A549 (cell line): ENCODE results near the gene CCDC146.
"Not testable (repeated sequence)": the region's sequence is repeated elsewhere in the genome, so short reads cannot be mapped to it uniquely, and the experiment has no call there.

Experiments
- CTCF ChIP-seq: fragments of >200 bp; sonication (Bioruptor Twin); formaldehyde crosslinking; IDR thresholded peaks from 3 replicates; pipeline ENCODE4 v1.5.1; 2016
- EHMT2 ChIP-seq: fragments of 200-600 bp; sonication (generic); IDR thresholded peaks from 2 replicates; pipeline ENCODE4 v1.6.1; 2016; ENCODE audit warnings: antibody characterized with exemption, low read depth, mild to moderate bottlenecking, moderate library complexity
- EP300 ChIP-seq, 2 experiments: fragments of >200 bp; sonication (Bioruptor Twin); formaldehyde crosslinking; IDR thresholded peaks; 2 replicates in 1 of 2; 3 replicates in 1 of 2; pipeline ENCODE4 v1.6.1; 2016 to 2017
- KDM1A ChIP-seq: fragments of 200-600 bp; sonication (generic); IDR thresholded peaks from 2 replicates; pipeline ENCODE4 v1.6.1; 2016; ENCODE audit warnings: low read depth, mild to moderate bottlenecking
- MYC ChIP-seq: IDR thresholded peaks from 2 replicates; pipeline ENCODE4 v1.6.1; 2012; ENCODE audit warnings: mild to moderate bottlenecking, inconsistent platforms, low read length, improper control_type of control experiment, borderline replicate concordance
- POLR2A ChIP-seq: IDR thresholded peaks from 2 replicates; pipeline ENCODE4 v1.6.1; 2012; ENCODE audit warnings: mild to moderate bottlenecking, low read length
- ZFP36 ChIP-seq: fragments of 450-650 bp; IDR thresholded peaks from 2 replicates; pipeline ENCODE4 v1.6.1; 2014; ENCODE audit warnings: borderline replicate concordance; ENCODE audit not compliant: partially characterized antibody
- TF ChIP-seq, protein P1 (sequence below): fragments of 200-600 bp; sonication (generic); IDR thresholded peaks from 2 replicates; pipeline ENCODE4 v1.6.1; 2016; ENCODE audit warnings: antibody characterized with exemption, mild to moderate bottlenecking, moderate library complexity

- not testable (repeated sequence) for TF ChIP-seq EP300 (IDR thresholded peaks at IDR 0.05); MYC; CTCF; ZFP36; EHMT2; POLR2A; KDM1A
- TF ChIP-seq, protein P1, sequence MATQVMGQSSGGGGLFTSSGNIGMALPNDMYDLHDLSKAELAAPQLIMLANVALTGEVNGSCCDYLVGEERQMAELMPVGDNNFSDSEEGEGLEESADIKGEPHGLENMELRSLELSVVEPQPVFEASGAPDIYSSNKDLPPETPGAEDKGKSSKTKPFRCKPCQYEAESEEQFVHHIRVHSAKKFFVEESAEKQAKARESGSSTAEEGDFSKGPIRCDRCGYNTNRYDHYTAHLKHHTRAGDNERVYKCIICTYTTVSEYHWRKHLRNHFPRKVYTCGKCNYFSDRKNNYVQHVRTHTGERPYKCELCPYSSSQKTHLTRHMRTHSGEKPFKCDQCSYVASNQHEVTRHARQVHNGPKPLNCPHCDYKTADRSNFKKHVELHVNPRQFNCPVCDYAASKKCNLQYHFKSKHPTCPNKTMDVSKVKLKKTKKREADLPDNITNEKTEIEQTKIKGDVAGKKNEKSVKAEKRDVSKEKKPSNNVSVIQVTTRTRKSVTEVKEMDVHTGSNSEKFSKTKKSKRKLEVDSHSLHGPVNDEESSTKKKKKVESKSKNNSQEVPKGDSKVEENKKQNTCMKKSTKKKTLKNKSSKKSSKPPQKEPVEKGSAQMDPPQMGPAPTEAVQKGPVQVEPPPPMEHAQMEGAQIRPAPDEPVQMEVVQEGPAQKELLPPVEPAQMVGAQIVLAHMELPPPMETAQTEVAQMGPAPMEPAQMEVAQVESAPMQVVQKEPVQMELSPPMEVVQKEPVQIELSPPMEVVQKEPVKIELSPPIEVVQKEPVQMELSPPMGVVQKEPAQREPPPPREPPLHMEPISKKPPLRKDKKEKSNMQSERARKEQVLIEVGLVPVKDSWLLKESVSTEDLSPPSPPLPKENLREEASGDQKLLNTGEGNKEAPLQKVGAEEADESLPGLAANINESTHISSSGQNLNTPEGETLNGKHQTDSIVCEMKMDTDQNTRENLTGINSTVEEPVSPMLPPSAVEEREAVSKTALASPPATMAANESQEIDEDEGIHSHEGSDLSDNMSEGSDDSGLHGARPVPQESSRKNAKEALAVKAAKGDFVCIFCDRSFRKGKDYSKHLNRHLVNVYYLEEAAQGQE: not testable (repeated sequence)
Observed at GRCh38 chr7:77154917-77155464, 32.6 kb downstream of the CCDC146 start.
